ENCODE results near the gene SPEF2.

- no peak for TF ChIP-seq ZNF704 (tag by site-specific recombination; IDR thresholded peaks at IDR 0.05)
- no peak for TF ChIP-seq CTCF (tag by site-specific recombination; IDR thresholded peaks at IDR 0.05)
- no peak for TF ChIP-seq ATF2 (tag by site-specific recombination; IDR thresholded peaks at IDR 0.05; ENCODE audit: low read depth)
- TF ChIP-seq ZSCAN18 (tag by site-specific recombination; IDR thresholded peaks at IDR 0.05), result no peak
- no peak for TF ChIP-seq ZNF341 (tag by site-specific recombination; IDR thresholded peaks at IDR 0.05; ENCODE audit: low read depth)
- TF ChIP-seq ZNF513 (tag by site-specific recombination; IDR thresholded peaks at IDR 0.05), result no peak
- no peak for TF ChIP-seq ZBTB11 (tag by site-specific recombination; conservative IDR thresholded peaks at IDR 0.05; ENCODE audit: low read depth)
- no peak for TF ChIP-seq ZNF138 (tag by site-specific recombination; IDR thresholded peaks at IDR 0.05; ENCODE audit: borderline replicate concordance)
Observed at GRCh38 chr5:35857606-35858205, 240.0 kb downstream of the SPEF2 start.

All from HEK293 (cell line).